GM19328 (cell line): Measurements from ENCODE around the gene ELSPBP1.
"Not testable (repeated sequence)": the region's sequence is repeated elsewhere in the genome, so short reads cannot be mapped to it uniquely, and the experiment has no call there.

ENCODE experiments used
- ATAC-seq: cut with Tn5 transposase; IDR thresholded peaks from one replicate; pipeline ENCODE4 v1.9.1; 2021; ENCODE audit warnings: mild to moderate bottlenecking, moderate library complexity; ENCODE audit not compliant: unreplicated experiment

Gene ELSPBP1

GRCh38 chr19:48041877-48042580 lies 47.6 kb downstream of the ELSPBP1 start:
- ATAC-seq, result no peak

GRCh38 chr19:48043675-48044258 lies 49.3 kb downstream of the ELSPBP1 start, which contains the start of gene CABP5:
CABP5 (minus strand) TSS chr19:48044079; CDS start chr19:48043922, 157 bp downstream.
- ATAC-seq, result no peak

- ATAC-seq, result no peak
Measured at GRCh38 chr19:48044561-48044960, 50.1 kb downstream of the ELSPBP1 start.

GRCh38 chr19:48051335-48052033 lies 57.1 kb downstream of the ELSPBP1 start:
- no peak for ATAC-seq

DNA sequence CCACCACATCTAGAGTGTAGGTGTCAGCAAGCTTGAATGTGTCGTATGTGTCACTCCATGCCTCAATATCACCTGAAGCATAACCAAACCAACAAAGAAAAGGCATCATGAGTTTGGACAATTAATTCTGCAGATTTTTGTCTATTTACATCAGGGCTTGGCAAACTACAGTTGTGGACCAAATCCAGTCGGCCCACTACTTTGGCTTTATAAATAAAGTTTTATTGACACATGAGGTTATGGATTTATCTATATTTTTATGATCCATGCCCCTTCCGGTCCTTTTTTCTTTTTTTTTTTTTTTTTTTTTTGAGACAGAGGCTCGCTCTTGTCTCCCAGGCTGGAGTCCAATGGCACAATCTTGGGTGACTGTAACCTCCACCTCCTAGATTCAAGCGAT lies 58.6 kb downstream of the ELSPBP1 start:
- ATAC-seq, result no peak

- no peak for ATAC-seq
Measured at GRCh38 chr19:48053856-48054255, 59.4 kb downstream of the ELSPBP1 start.

DNA sequence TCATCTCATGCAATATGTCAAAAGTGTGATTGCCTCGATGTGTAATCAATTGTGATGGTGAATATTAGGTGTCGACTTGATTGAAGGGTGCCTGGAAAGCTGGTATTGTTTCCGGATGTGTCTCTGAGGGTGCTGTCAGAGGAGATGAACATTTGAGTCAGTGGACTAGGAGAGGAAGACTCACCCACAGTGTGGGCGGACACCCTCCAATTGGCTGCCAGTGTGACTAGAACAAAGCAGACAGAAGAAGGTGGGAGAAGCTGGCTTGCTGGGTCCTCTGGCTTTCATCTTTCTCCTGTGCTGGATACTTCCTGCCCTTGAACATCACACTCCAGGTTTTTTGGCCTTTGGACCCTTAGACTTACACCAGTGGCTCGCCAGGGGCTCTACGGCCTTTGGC lies 64.9 kb downstream of the ELSPBP1 start:
- ATAC-seq, result no peak

- no peak for ATAC-seq
Measured at GRCh38 chr19:48060381-48060780, 65.9 kb downstream of the ELSPBP1 start.

GRCh38 chr19:48061401-48062344 lies 67.2 kb downstream of the ELSPBP1 start:
- no peak for ATAC-seq

DNA sequence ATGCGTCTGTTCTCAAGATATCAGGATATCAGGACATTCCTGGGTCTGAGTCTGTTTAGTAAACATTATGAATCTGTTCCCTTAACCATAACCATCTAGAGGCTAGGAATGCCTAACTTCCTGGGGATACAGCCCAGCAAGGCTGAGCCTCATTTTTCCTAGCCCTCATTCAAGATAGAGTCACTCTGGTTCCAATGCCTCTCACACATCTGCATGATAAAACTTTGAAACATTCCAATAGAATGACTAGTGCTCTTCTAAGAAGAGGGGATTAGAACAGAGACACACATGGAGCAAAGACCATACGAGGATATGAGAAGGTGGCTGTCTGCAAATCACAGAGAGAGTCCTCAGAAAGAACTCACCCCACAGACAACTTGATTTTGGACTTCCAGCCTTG lies 70.1 kb downstream of the ELSPBP1 start:
- no peak for ATAC-seq

DNA sequence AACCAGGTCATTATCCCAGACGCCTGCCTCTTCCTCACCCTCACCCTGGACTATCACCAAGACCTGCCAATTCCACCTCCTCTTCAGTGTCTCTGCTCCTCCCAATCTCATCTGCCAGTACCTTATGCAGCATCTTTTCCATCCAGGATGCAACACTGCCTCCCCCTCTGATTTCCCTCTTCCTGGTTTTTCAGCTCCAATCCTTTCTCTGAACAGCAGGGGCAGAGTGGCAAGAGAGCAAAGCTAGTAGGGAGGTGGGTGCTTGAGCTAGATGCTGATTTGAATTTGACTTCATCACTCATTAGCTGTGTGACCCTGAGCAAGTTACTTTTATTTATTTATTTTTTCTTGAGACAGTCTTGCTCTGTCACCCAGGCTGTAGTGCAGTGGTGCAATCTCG lies 75.0 kb downstream of the ELSPBP1 start:
- no peak for ATAC-seq

DNA sequence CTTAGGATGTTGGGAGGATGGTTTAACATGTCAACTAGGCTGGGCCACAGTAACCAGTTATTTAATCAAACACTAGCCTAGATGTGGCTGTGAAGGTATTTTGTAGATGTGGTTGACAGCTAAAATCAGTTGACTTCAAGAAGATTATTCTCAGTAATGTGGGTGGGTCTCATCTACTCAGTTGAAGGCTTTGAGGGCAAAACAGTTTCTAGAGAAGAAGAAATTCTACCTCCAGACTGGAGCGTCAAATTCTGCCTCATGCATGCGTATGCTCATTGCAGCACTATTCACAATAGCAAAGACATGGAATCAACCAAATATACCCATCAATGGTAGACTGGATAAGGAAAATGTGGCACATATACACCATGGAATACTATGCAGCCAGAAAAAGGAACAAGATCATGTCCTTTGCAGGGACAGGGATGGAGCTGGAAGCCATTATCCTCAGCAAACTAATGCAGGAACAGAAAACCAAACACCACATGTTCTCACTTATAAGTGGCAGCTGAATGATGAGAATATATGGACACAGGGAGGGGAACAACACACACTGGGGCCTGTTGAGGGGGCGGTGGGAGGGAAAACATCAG lies 75.8 kb downstream of the ELSPBP1 start:
- not testable (repeated sequence) for ATAC-seq
